GM23338 (cell line): ENCODE data around the gene CNKSR1. TPM values are rescaled to one million over a fixed set of nuclear protein-coding genes. Genes with fewer than 3 reads are reported as not detected.

Experiments
- ATAC-seq: fragments of 200-7000 bp; cut with Tn5 transposase; 3 replicates; pipeline ENCODE4 v1.9.1; 2020
- DNase-seq: peaks from one replicate; pipeline ENCODE4 v3.0.0-alpha.2; 2015; ENCODE audit warnings: low spot score
- H2AFZ ChIP-seq: fragments of 200-600 bp; sonication (generic); 2 replicates; pipeline ENCODE4 v1.8.0; 2016; ENCODE audit warnings: antibody characterized with exemption, mild to moderate bottlenecking, moderate library complexity
- H3F3A ChIP-seq: fragments of 200-600 bp; sonication (generic); replicated peaks from 2 replicates; pipeline ENCODE4 v1.8.0; 2017; ENCODE audit warnings: antibody characterized with exemption, mixed run types, low read depth
- H3K27ac ChIP-seq: fragments of 200-600 bp; sonication (generic); 2 replicates; pipeline ENCODE4 v1.6.1; 2016; ENCODE audit warnings: low read depth
- H3K27me3 ChIP-seq: fragments of 200-600 bp; sonication (generic); 2 replicates; pipeline ENCODE4 v1.8.0; 2016; ENCODE audit warnings: mild to moderate bottlenecking, mixed run types, moderate library complexity; ENCODE audit not compliant: insufficient read depth
- H3K36me3 ChIP-seq: fragments of 200-600 bp; sonication (generic); 2 replicates; pipeline ENCODE4 v1.8.0; 2016; ENCODE audit warnings: mild to moderate bottlenecking; ENCODE audit not compliant: insufficient read depth
- H3K4me1 ChIP-seq: fragments of 200-600 bp; sonication (generic); 2 replicates; pipeline ENCODE4 v1.8.0; 2016; ENCODE audit warnings: mild to moderate bottlenecking, moderate library complexity; ENCODE audit not compliant: insufficient read depth
- H3K4me2 ChIP-seq: fragments of 200-600 bp; sonication (generic); 2 replicates; pipeline ENCODE4 v1.7.1; 2017; ENCODE audit warnings: mixed run types
- H3K4me3 ChIP-seq: fragments of 200-600 bp; sonication (generic); 2 replicates; pipeline ENCODE4 v1.6.1; 2016; ENCODE audit warnings: mixed run types
- H3K79me2 ChIP-seq: fragments of 200-600 bp; sonication (generic); replicated peaks from 2 replicates; pipeline ENCODE4 v1.8.0; 2017; ENCODE audit warnings: mild to moderate bottlenecking; ENCODE audit not compliant: insufficient read depth
- H3K9me2 ChIP-seq: fragments of 200-600 bp; sonication (generic); 2 replicates; pipeline ENCODE4 v1.8.0; 2017; ENCODE audit not compliant: insufficient read depth
- H4K20me1 ChIP-seq: fragments of 200-600 bp; sonication (generic); replicated peaks from 2 replicates; pipeline ENCODE4 v1.8.0; 2017; ENCODE audit warnings: mild to moderate bottlenecking; ENCODE audit not compliant: insufficient read depth
- H3K27ac Mint-ChIP-seq: 2 replicates; pipeline ENCODE4 v1.8.0; 2020; ENCODE audit warnings: inconsistent platforms, mild to moderate bottlenecking, moderate library complexity, mixed read lengths
- H3K27me3 Mint-ChIP-seq: 3 replicates; pipeline ENCODE4 v1.8.0; 2022; ENCODE audit warnings: low read depth, mild to moderate bottlenecking, moderate library complexity, mixed read lengths, inconsistent platforms; ENCODE audit not compliant: insufficient read depth, poor library complexity
- H3K36me3 Mint-ChIP-seq: 3 replicates; pipeline ENCODE4 v1.8.0; 2021; ENCODE audit warnings: low read depth, mild to moderate bottlenecking, inconsistent platforms, moderate library complexity, mixed read lengths
- H3K4me1 Mint-ChIP-seq: 3 replicates; pipeline ENCODE4 v1.8.0; 2020; ENCODE audit warnings: mild to moderate bottlenecking, inconsistent platforms, mixed read lengths
- H3K4me3 Mint-ChIP-seq: 3 replicates; pipeline ENCODE4 v1.8.0; 2021; ENCODE audit warnings: moderate library complexity, mild to moderate bottlenecking, inconsistent platforms, mixed read lengths
- H3K9me3 Mint-ChIP-seq: 3 replicates; pipeline ENCODE4 v1.8.0; 2020; ENCODE audit warnings: moderate library complexity, mild to moderate bottlenecking, inconsistent platforms, mixed read lengths
- CREB1 ChIP-seq: fragments of 250-450 bp; sonication (Bioruptor Pico); IDR thresholded peaks from 2 replicates; pipeline ENCODE4 v1.5.0; 2020; ENCODE audit warnings: low read depth, mild to moderate bottlenecking, moderate library complexity
- CTCF ChIP-seq, 2 experiments: fragments of 200-600 bp in 1 of 2; sonication (generic) in 1 of 2; conservative IDR thresholded peaks; 2 replicates each; pipeline versions ENCODE4 v1.5.1 to v1.6.1; 2016 to 2017; ENCODE audit warnings: antibody characterized with exemption in 2 of 2, low read depth in 2 of 2, mild to moderate bottlenecking in 2 of 2, moderate library complexity in 1 of 2
- ETS1 ChIP-seq: IDR thresholded peaks from 2 replicates; pipeline ENCODE4 v1.6.1; 2016; ENCODE audit warnings: antibody characterized with exemption
- EZH2 ChIP-seq: fragments of 200-600 bp; sonication (generic); IDR thresholded peaks from one replicate; pipeline ENCODE4 v1.8.0; 2017; ENCODE audit warnings: antibody characterized with exemption, mild to moderate bottlenecking, low read depth; ENCODE audit not compliant: unreplicated experiment
- EZH2phosphoT487 ChIP-seq: fragments of 200-600 bp; sonication (generic); IDR thresholded peaks from one replicate; pipeline ENCODE4 v1.8.1; 2018; ENCODE audit warnings: antibody characterized with exemption; ENCODE audit not compliant: unreplicated experiment
- JUNB ChIP-seq: IDR thresholded peaks from one replicate; pipeline ENCODE4 v1.6.1; 2016; ENCODE audit warnings: antibody characterized with exemption; ENCODE audit not compliant: unreplicated experiment
- NANOG ChIP-seq: IDR thresholded peaks from 2 replicates; pipeline ENCODE4 v1.6.1; 2016; ENCODE audit warnings: antibody characterized with exemption, borderline replicate concordance
- POLR2AphosphoS5 ChIP-seq: IDR thresholded peaks from 2 replicates; pipeline ENCODE4 v1.6.1; 2016; ENCODE audit warnings: antibody characterized with exemption, low read depth
- REST ChIP-seq: IDR thresholded peaks from one replicate; pipeline ENCODE4 v1.6.1; 2018; ENCODE audit warnings: antibody characterized with exemption; ENCODE audit not compliant: unreplicated experiment
- STAT1 ChIP-seq: IDR thresholded peaks from one replicate; pipeline ENCODE4 v1.6.1; 2016; ENCODE audit warnings: antibody characterized with exemption; ENCODE audit not compliant: unreplicated experiment
- ZNF114 ChIP-seq: fragments of 250-450 bp; sonication (Bioruptor Pico); IDR thresholded peaks from 2 replicates; pipeline ENCODE4 v1.5.0; 2020; ENCODE audit warnings: mild to moderate bottlenecking, moderate library complexity
- ZNF331 ChIP-seq: fragments of 250-450 bp; sonication (Bioruptor Pico); IDR thresholded peaks from 2 replicates; pipeline ENCODE4 v1.5.0; 2020; ENCODE audit warnings: low read depth, mild to moderate bottlenecking, moderate library complexity
- ZNF462 ChIP-seq: fragments of 250-450 bp; sonication (Bioruptor Pico); IDR thresholded peaks from 2 replicates; pipeline ENCODE4 v1.5.0; 2020; ENCODE audit warnings: mild to moderate bottlenecking, moderate library complexity
- polyA plus RNA-seq: library from polyadenylated mRNA; unstranded; fragments of >200 nt; fragmentation: Nextera tagmentation; extraction: Ambion mirVana; gene quantifications from 2 replicates; pipeline ENCODE4 v1.2.1, GENCODE V29; 2016
- total RNA-seq: library from RNA; depleted of rRNA; stranded (reverse); fragments of >200 nt; shearing (Covaris generic); gene quantifications from 2 replicates; pipeline ENCODE4 v1.2.3, GENCODE V29; 2014

CNKSR1 gene
- total and polyA plus RNA-seq, 2 experiments from 2014 or later, result 9.7 to 12.5 TPM

GRCh38 chr1:26182383-26182696 lies 5.0 kb downstream of the CNKSR1 start:
- Histone ChIP-seq H3K27me3 (no peaks in the 10 kb centered on the region), H3F3A (no peaks in the 10 kb centered on the region), H3K4me2 (no peak overlapping the region), H3K4me3 (no peak overlapping the region), H3K9me2 (no peaks in the 10 kb centered on the region), H3K79me2 (no peaks in the 10 kb centered on the region), H3K4me1 (no peaks in the 10 kb centered on the region), H2AFZ (no peak overlapping the region), H4K20me1 (no peaks in the 10 kb centered on the region), H3K27ac (no peak overlapping the region), H3K36me3 (no peaks in the 10 kb centered on the region)
- Mint-ChIP-seq H3K27me3 (peaks cover 8% of the 10 kb centered on the region), H3K4me3 (no peak overlapping the region), H3K27ac (no peak overlapping the region), H3K36me3 (peaks cover 10% of the 10 kb centered on the region), H3K4me1 (peaks cover 9% of the 10 kb centered on the region; the same call in 2 of the 3 replicates), H3K9me3 (no peaks in the 10 kb centered on the region)
- ATAC-seq, result no peak
- TF ChIP-seq EZH2 (no peak), CREB1 (no peak), ZNF331 (CRISPR knock-in tag) (no peak), ZNF462 (CRISPR knock-in tag) (no peak), ZNF114 (no peak), CTCF (conservative IDR thresholded peaks at IDR 0.05; ENCODE audit: low read depth in 2 of 2) (no peak), POLR2AphosphoS5 (no peak), EZH2phosphoT487 (no peak), JUNB (no peak), NANOG (no peak), STAT1 (no peak), ETS1 (no peak), REST (no peak)
- no peak for DNase-seq
